HG03196 (cell line): ENCODE measurements around the gene LRRC14B.

Experiments
- ATAC-seq: cut with Tn5 transposase; IDR thresholded peaks from one replicate; pipeline ENCODE4 v1.9.1; 2021; ENCODE audit not compliant: unreplicated experiment

LRRC14B gene

DNA sequence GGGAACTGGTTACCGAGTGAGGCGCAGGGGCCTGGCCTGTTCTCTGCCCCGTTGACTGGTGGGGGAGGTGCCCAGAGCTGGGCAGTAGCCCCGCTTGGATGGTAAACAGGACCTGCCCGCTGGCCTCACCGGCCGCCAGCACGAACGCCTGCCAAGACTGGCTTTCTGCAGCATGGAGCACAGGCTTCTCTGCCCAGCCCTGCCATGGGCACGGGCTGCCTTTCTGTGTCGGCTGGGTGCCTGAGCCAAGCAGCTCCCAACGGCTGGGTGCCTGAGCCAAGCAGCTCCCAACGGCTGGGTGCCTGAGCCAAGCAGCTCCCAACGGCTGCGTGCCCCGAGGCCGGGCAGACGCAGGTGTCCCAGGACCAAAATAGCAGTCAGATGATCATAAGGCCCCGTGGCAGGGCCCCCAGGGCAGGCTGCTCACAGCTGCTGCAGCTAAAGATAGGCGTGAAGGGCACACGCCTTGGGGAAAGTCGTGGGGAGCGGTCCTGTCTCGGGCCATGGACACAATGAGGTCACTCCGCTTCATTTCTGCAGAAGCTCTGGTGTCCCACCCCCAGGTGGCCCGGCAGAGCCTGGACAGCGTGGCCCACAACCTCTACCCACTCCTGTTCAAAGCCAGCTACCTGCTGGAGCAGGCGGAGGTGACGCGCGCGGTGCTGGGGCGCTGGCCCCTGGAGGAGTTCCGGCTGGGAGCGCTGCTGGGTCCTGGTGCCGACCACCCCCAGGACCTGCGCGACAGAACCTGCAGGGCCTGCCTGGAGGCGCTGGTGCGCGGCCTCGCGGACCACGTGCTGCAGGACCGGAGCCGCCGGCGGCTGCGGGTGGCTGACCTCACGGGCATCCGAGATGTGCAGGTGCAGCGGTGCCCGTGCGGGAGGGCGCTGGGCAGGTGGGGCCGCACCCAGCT, at the start of gene LRRC14B:
Gene LRRC14B (plus strand): TSS at position 460 of the 913 bp plus-strand sequence. CDS start 44 bp downstream, at position 504.
- no peak for ATAC-seq

DNA sequence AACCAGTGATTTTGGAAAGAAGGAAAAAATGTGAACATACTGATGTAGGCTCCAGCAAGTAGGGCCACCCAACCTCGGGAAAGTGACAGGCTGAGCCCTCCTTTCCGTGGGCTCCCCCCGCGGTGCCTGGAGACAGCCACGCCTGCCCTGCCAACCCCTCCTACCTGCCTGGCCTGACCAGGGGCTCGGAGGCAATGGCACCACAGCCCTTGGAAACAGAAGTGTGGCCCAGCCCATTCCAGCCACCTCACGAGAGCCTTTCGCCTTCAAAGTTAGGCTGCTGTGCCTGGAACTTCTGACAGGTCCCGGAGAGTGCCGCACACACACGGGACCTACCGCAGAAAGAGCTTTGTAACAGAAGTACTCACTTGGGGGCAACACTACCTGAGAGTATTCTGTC, 49.5 kb upstream of the LRRC14B start:
- no peak for ATAC-seq

DNA sequence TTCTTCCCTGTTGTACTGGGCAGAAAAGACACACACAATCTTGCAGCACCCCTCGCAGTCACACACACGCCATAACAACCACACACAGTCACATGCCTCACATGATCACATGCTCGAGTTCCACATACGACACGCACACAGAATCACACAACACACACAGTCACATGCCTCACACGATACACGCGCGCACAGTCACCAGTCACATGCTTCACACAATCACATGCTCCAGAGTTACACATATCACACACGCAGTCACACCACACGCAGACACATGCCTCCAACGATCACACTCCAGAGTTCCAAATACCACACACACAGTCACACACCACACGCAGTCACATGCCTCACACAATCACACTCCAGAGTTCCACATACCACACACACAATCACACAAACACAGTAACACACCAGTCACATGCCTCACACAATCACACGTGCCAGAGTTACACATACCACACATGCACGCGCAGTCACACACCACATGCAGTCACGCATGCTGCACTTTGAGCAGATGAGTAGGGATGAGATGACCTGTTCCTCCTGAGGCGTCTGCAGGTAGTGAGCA, 49.0 kb upstream of the LRRC14B start:
- no peak for ATAC-seq

DNA sequence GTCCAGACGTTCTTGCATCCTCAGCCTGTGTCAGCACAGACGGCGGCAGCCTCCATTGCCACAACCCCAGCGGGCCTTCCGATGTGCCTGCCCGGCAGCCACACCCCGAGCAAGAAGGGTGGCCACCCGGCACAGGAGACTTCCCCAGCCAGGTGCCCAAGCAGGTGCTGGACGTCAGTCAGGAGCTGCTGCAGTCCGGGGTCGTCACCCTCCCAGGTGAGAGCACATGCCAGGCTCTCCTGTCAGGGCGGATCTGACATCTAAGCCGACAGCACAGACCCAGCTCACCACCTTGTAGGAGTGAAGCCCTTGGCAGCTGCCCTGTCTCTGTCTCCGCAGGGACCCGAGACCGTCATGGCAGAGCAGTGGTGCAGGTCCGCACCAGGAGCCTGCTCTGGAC, 48.3 kb upstream of the LRRC14B start:
- no peak for ATAC-seq

DNA sequence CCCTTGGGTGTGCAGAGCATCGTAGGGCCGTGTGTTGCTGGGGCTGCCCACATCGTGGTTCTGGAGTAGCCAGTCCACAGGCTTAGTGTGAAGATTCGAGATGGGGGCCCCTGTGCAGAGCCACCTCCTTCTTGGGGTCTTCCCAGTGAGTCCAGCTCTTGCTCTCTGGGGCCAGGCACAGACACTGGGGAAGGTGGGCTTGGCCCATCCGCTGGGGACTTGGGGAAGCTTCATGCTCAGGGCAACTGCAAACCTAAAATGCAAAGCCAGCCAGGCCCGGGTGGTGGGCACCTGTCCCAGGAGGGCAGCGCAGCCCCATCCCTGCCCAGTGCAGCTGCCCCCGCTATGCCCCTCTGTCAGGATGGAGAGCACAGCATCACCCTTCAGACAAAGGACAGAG, 46.4 kb upstream of the LRRC14B start:
- ATAC-seq, result no peak

DNA sequence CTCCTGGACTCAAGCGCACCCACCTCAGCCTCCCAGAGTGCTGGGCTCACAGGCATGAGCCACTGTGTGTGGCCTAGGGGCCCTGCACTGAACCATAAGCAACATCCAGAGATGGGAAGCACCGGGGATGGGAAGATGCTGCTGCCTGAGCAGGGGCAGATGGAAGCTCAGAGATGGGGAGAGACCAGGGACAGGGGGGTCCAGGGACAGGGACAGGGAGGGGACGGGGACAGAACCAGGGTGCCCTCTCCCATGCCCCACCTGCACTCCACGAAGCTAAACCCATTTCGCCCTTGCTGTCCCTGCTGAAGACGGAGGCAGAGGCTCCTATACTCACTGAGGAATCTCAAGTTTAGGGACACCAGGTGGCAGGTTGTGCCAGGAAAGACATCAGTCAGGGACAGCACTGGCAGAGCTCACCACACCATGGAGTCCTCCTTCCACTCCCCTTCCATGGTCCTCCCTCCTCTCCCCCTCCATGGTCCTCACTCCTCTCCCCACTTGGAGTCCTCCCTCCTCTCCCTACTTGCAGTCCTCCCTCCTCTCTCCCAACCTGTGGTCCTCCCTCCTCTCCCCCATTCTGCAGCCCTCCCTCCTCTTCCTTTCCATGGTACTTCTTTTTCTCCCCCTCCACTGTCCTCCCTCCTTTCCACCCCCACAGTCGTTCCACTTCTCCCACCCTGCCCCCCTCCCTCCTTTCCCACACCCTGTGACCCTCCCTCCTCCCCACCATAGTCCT, 45.5 kb upstream of the LRRC14B start:
- no peak for ATAC-seq

DNA sequence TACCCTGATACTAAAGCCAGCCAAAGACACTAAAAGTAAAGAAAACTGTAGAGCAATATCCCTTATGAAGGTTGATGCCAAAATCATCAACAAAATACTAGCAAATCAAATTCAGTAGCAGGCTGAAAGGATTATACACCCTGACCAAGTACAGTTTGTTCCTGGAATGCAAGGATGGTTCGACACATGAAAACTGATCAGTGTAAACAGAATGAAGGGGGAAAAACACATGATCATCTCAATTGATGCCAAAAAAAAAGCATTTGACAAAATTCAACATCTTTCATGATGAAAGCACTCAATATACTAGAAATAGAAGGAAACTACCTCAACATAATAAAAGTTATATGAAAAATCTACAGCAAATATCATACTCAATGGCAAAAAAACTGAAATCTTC, 43.5 kb upstream of the LRRC14B start:
- no peak for ATAC-seq

DNA sequence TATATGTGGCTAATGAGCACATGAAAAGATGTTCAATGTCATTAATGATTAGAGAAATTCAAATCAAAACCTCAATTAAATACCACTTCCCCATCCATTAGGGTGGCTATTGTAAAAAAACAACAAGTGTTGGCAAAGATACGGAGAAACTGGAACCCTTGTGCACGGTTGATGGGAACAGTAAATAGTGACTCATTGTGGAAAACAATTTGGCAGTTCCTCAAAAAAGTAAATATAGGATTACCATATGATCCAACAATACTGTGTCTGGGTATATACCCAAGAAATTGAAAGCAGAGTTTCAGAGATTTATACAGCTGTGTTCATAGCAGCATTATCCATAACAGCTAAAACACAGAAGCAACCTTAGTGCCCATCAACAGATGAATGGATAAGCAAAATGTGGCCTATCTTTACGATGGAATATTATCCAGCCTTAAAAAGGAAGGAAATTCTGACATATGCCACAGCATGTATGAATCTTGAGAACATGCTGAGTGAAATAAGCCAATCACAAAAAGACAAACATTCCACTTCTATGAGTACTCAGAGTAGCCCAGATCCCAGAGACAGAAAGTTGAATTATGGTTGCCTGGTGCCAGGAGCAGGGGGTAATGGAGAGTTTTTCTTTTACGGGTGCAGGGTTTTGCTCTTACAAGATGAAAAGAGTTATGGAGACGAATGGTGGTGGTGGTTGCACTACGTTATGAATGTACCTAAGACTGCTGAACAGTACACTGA, 41.4 kb upstream of the LRRC14B start:
- no peak for ATAC-seq

DNA sequence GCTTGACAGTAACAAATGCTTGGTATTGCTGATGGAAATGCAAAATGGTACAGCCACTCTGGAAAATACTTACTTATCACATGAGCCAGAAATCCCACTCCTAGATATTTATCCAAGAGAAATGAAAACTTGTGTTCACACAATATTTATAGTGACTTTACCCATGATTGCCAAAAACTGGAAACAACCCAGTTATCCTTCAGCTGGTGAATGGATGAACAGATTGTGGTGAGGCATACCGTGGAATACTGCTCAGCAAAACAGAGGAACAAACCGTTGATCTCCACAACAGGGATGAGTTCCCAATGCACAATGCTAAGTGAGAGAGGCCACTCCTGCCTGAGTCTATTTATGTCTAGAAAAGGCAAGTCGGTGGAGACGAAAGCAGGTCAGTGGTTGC, 40.5 kb upstream of the LRRC14B start:
- ATAC-seq, result no peak

DNA sequence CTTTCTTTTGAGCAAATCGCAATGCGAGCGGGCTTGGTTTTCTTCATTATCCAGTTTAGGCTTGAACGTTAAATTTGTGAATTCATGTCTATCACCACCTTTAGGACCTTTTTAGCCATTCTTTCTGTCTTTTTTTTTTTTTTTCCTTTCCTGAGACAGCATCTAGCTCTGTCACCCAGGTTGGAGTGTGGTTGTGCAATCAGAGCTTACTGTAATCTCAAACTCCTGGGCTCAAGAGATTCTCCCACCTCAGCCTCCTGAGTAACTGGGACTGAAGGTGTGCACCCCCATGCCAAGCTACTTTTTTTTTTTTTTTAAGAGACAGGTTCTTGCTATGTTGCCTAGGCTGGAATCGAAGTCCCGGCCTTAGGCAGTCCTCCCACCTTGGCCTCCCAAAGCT, 39.2 kb upstream of the LRRC14B start:
- ATAC-seq, result no peak

DNA sequence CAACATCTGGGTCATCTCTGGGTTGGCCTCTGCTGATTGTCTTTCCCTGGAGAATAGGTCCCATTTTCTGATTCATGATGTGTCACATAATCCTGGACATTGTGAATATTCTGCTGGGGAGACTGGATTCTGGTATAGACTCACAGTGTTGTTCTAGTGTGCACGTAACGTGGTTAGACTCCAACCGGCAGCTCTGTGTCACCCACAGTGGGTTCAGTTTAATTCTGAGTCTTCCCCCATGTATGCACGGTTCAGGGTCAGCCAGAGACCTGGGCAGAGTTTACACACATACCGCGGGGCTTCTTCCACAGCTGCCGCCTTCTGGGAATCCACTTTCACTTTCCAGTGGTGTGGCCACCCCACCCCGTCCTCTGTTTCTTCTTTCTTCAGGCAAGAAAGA, 38.0 kb upstream of the LRRC14B start:
- no peak for ATAC-seq

DNA sequence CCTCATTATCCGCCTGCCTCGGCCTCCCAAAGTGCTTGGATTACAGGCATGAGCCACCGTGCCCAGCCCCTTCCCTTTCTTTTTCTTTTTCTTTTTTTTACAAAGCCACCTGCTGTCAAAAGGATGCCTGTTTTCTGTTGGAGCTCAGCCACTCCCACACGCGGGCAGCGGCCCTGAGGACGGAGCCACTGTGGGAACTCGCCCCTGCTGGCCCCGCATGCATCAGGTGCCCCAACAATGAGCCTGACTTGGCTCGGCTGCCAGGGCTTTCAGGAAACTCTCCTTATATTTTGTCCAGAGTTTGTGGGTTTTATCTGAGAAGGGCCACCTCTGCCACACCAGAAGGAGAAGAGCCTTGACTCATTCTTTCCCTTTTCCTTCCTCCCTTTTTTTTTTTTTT, 37.1 kb upstream of the LRRC14B start:
- ATAC-seq, result no peak

DNA sequence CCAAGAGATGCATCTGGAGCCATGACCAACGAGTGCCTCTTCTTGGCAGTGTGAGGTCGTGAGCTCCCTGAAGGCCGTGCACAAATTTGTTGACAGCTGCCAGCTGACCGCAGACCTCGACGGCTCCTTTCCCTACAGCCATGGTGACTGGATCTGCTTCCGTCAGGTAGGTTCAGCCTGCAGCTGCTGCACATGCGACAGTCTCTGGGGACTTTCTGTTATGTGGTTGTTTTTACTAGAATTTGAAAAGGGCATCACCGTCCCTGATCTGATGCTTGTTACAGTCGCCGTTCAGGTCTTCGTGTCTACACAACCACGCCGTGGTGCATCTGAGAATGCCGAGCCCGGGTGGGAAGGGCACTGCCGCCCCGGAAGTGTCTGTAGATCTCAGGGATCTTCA, 36.5 kb upstream of the LRRC14B start:
- no peak for ATAC-seq

DNA sequence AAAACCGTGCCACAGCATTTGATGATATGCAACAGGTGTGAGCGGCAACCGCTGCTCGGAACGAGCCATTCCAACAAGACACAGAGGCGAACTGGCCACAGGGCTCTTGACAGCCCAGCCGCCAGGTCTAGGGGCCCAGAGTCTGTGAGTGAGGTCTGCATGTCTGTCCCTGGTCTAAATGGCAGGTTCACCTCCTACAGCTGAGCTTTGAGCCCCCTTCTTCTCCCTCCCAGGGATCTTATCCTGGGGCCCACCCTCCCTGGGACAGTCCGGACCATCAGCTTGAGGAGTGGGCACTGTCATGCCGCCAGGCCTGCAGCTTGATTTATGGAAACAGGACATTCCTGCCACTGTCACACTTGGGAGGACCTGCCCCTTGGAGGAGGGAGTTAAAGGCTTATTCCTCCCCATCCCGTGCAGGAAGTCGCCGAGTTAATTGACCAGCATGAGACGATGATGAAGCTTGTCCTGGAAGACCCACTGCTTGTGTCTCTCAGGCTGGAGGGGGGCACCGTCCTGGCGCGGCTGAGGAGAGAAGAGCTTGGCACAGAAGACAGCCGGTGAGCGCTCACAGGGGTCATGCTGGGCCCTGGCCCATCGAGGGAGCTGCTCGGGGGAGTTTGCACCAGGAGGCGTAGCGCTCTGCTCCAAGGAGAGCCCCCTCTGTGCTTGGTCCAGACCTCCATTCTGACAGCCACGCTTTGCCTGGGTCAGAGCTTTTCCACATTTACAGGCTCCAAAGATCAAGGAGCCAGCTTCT, 35.5 kb upstream of the LRRC14B start:
- no peak for ATAC-seq

DNA sequence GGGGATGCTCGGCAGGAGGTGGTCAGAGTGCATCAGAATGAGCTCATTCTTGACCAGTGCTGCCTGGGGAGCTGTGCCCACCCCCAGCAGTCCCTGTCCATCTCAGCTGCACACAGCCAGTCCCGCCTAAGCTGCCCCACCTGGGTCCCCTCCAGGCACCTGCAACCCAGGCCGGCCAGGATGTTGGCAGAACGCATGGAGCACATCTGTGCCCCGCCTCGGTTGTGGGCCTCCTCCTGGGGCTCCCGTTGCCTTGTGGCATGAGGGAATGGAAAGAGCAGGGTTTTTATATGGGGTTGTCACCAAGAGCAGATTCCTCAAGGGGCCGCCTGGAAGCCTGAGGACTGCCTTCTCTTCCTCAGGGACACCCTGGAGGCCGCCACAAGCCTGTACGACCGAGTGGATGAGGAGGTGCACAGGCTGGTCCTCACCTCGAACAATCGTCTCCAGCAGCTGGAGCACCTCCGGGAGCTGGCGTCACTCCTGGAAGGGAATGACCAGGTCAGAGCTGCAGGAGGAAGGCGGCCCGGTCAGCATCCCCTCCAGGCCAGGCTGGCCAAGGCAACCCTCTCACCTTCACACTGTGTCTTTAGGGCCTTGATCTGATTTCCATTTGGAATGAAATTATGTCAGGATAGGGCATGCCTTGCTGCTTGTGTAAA, 34.8 kb upstream of the LRRC14B start:
- ATAC-seq, result no peak

DNA sequence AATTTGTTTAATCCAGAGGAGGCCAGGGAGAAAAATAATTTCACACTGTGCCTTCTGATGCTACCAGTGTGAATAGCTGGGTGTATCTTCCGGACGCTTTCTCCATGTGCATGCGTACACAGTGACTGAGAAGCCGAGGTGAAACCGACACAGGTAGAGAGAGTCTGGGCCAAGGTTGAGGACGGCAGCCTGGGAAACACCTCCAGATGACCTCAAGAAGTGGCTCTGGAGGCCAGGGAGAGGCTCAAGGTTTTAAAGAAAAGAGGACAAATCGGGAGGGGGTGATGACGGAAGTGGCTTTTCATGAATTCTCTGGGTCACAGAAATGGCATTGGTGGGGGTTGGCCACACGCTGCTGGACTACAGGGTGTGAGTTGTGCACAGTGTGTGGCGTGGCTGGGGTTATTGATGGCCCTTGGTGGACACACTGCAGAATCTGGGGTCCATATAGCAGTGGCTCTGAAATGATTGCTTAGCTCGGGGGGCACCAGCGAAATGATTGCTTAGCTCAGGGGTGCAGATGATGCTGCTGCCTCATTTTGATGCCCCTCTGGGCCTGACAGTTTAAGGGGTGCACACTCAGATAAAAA, 34.1 kb upstream of the LRRC14B start:
- no peak for ATAC-seq

DNA sequence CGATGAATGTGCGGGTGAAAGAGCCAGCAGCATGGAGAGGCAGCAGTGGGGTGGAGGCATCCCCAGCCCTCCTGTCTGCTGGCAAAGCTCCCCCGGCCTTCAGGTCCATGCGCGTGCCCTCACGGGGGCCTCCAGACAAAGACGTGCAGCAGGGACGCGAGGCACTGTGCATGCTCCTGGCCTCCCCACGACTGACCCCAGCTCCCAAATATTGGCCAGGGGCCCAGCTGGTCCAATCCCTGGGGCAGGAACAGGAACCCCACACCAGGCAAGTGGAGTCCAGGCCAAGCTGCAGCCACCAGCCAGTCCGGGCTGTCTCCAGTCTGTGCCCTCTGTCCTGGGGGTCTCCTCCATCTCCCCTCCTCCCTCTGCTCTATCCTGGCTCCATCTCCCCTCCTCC, 33.5 kb upstream of the LRRC14B start:
- ATAC-seq, result no peak

DNA sequence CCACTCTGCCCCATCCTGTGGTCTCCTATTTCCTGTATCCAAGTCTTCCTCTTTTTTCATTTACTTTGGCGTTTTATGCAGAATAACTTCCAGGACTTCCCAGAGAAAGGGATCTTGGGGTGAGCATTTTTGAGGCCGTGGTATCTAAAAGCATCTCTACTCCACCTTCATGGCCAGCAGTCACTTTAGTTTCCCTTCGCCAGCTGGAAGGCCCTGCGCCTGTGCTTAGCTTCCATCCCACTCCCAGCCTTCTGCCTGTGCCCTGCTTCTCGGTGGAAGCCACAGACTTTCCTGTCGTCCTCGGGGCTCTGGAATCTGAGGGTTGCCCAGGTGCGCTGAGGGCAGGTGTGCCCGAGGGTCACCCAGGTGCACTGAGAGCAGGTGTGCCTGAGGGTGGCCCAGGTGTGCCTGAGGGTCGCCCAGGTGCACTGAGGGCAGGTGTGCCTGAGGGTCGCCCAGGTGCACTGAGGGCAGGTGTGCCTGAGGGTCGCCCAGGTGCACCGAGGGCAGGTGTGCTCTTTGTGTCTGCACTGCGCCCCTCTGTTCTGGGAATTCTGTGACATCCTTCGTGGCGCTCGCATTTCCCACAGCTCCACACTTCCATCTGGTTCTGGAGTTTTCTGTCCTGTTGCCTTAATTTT, 32.4 kb upstream of the LRRC14B start:
- ATAC-seq, result no peak
